SW 1271 (cell line): ENCODE measurements around the gene NR2E3.
A peak's percentile ranks its signal among the peaks of the same experiment; 100 is the strongest.

Source experiments
- DNase-seq, 2 experiments: peaks; one replicate each; lab custom pipeline; 2025; lab: John Stamatoyannopoulos, UW

Gene NR2E3

DNA sequence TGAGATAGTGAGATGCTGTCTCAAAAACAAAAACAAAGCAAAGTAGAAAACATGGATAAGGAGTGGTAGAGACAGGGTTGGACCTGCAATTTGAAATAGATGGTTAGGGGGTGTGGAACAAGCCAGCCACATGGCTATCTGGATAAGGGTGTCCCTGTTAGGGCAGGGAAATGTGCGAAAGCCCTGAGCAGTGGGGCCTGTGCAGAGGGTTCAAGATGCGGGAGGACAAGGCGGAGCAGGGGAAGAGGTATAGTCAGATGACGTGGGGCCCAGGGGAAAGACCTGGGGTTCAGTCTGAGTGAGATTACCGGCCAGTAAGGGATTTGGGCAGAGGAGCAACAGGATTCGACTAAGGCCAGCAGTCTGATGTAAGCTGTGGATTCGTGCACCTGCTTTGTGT is 18.4 kb upstream of the NR2E3 start:
- no peak for DNase-seq

GRCh38 chr15:71792521-71792920 is 17.8 kb upstream of the NR2E3 start:
- DNase-seq = peak in 1 of 2 experiments; percentile 30

DNA sequence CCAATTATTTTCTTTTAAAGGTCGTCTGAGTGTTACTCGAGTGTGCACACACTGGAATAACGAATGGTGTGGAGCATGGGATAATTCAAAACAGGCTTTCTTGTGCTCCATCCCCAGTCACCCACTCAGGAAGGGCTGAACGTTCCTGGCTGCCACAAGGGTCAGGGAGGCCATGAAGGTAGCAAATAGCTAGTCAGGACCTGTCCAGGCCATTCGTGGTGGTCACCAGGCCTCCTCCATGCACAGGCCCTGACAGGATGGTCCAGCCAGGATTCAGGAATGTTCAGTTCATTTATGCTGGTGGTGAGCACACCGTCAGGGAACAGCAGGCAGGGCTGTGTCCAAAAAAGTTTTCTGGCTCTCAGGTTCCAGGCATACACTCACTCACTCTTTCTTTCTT is 11.7 kb upstream of the NR2E3 start:
- DNase-seq = no peak

- no peak for DNase-seq
Observed at GRCh38 chr15:71800190-71800589, 10.2 kb upstream of the NR2E3 start.

GRCh38 chr15:71800835-71801745 is 9.3 kb upstream of the NR2E3 start:
- peak in 1 of 2 experiments; percentile 62 for DNase-seq

DNA sequence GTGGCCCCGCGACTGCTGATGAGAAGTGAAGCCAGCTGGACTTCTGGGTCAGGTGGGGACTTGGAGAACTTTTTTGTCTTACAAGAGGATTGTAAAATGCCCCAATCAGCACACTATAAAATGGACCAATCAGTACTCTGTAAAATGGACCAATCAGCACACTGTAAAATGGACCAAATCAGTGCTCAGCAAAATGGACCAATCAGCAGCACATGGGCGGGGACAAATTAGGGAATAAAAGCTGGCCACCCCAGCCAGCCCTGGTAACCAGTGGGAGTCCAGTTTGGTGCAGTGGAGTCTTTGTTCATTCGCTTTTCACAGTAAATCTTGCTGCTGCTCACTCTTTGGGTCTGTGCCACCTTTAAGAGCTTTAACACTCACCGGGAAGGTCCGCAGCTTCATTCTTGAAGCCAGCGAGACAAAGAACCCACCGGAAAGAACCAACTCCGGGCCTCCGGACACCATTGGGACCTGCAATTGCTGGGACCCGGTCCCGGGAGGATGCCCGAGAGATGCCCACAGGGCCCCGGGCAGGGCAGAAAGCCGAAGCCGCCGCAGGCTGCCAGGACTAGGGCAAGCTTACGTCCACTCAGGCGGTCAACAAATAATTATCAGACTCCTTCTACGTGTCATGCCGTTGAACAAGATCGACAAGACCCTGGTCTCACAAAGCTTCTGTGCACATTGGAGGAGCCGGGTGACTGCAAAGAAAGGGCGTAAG is 8.3 kb upstream of the NR2E3 start:
- DNase-seq = no peak

DNA sequence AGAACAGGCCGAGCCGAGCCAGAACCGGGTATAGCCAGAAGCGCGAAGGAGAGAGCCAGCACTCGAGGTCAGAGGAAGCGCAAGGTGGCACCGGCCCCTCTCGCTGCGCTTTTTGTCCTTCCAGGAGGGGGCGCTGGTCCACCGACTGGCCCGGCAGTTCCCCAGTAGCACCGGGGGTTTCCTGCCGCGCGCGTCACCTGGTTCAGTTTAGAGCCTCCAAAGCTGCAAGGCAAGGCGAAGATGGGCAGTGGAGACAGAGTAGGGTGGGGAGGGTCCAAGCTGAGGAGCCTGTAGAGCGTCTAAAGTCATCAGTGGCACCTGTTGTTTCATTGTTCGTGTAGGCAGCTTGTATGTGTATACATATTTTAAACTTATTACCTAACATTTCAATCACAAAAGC is 7.6 kb upstream of the NR2E3 start:
- no peak for DNase-seq

DNA sequence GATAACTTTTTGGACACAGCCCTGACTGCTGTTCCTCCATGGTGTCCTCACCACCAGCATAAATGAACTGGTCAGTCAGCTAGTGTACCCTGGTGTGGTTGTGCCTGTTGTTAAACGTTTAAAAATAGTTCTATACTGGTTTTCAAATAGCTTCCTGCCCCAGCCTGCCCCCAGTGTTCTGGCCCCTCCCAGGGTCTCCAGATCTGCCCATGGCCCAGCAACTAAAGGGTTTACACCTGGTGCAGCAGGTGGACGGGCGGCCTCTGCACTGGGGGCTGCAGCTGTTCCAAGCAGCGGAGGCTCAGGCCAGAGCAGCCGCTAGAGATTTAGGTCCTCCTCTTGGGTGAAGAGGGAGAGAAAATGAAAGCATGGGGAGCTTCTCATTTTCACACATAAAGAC is 6.1 kb upstream of the NR2E3 start:
- DNase-seq = no peak

DNA sequence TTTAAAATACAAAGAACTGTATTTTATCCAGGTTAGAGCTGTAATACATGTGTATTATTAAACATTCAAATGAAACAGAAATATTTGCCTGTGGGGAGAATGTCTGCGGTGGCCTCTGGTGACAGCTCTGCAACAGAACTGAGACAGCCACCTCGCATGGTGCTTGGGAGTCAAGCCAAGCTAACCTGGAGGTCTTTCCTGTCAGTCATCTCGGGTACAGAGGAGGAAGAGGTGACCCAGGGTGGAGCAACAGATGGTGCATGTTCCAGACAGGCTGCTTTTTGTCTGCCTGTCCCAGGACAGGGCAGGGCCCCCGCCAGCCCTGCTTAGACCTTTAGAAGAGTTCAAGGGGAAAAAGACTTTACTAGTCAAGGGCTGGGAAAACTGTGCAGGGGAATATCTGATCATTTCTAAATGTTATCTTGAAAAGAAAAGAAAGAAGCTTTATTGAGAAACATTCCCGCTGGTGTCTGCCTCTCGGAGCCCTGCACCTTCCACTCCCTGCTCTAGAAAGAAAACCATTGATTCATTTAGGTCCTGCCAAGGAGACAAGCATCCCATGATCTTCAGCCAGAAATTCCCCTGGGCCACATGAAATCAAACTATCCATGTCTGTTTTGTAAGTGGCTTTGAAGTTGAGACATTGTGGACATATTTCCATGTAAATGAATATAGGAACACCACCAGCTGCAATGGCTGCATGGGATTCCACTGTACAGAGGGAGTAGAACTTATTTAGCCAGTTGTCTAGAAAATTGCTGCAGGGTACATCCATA is 5.5 kb upstream of the NR2E3 start:
- no peak for DNase-seq

GRCh38 chr15:71806452-71806931 is 3.9 kb upstream of the NR2E3 start:
- DNase-seq = no peak

GRCh38 chr15:71807125-71807629 is 3.2 kb upstream of the NR2E3 start:
- no peak for DNase-seq

- DNase-seq = no peak
Observed at GRCh38 chr15:71807691-71808091, 2.7 kb upstream of the NR2E3 start.

- DNase-seq = no peak
Observed at GRCh38 chr15:71808311-71809020, 1.9 kb upstream of the NR2E3 start.

GRCh38 chr15:71809346-71809745 is 1.0 kb upstream of the NR2E3 start:
- DNase-seq = no peak

DNA sequence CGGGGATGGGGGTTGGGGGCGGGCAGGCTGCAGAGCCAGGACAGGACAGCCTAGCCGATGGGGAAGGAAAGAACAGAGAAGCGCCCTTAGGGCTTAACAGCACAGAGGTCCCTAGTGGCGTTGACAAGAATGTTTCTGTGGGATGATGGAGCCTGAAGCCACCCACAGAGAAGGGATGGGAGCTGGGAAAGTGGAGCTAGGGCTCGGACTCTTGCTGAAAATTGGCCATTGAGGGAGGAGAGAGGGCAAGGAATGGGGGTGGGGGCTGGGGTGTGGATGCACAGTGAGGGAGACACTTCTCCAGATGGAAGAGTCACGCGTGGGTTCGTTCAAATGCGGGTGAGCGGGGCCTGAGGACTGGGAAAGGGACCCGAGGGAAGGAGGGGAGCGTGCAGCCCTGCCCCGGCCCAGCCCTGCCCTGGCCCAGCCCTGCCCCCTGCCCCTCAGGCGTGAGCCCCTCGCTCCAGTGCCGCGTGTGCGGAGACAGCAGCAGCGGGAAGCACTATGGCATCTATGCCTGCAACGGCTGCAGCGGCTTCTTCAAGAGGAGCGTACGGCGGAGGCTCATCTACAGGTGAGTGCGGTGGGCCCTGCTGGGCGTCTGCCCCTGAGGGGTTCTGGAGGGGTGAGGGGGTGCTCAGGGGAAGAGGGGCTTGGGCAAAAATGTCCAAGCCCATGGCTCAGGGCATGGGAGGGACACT is 832 bp downstream of the NR2E3 start:
- DNase-seq = no peak

GRCh38 chr15:71811752-71812735 is 1.7 kb downstream of the NR2E3 start:
- DNase-seq = no peak

- no peak for DNase-seq
Observed at GRCh38 chr15:71812966-71813722, 2.8 kb downstream of the NR2E3 start.

GRCh38 chr15:71813723-71814470 is 3.5 kb downstream of the NR2E3 start:
- no peak for DNase-seq
